MCF 10A (cell line): ENCODE data around the gene PLA2G4B. TPM values are rescaled to one million over a fixed set of nuclear protein-coding genes. Genes with fewer than 3 reads are reported as not detected.

ENCODE experiments used
- BruUV-seq: library from RNA; stranded (reverse); fragments of 400-500 nt; replicated peaks from 2 replicates; lab custom pipeline; 2021; lab: Mats Ljungman, UMichigan
- CTCF ChIA-PET: fragments of 300-600 bp; sonication (Branson Sonifier 250); formaldehyde crosslinking; extraction: SDS; loops from one replicate; lab custom pipeline; 2021; ENCODE audit warnings: antibody characterized with exemption, inconsistent platforms; lab: Yijun Ruan, JAX
- POLR2A ChIA-PET: fragments of 300-600, 350-650 bp; sonication (Branson Sonifier 250); formaldehyde crosslinking; extraction: SDS; loops from one replicate; lab custom pipeline; 2020; ENCODE audit warnings: antibody characterized with exemption, inconsistent platforms; lab: Yijun Ruan, JAX
- DNase-seq: peaks from one replicate; pipeline ENCODE4 v3.0.0-alpha.2; 2018; ENCODE audit not compliant: unreplicated experiment
- H3K27ac Mint-ChIP-seq: one replicate; pipeline ENCODE4 v1.8.0; 2022; ENCODE audit warnings: mild to moderate bottlenecking, low read depth, mixed read lengths; ENCODE audit not compliant: unreplicated experiment
- H3K27me3 Mint-ChIP-seq: one replicate; pipeline ENCODE4 v1.8.0; 2022; ENCODE audit warnings: mixed read lengths; ENCODE audit not compliant: insufficient read depth, unreplicated experiment
- H3K36me3 Mint-ChIP-seq: one replicate; pipeline ENCODE4 v1.8.0; 2022; ENCODE audit warnings: mild to moderate bottlenecking, moderate library complexity, mixed read lengths; ENCODE audit not compliant: insufficient read depth, unreplicated experiment
- H3K4me1 Mint-ChIP-seq: one replicate; pipeline ENCODE4 v1.8.0; 2022; ENCODE audit warnings: mixed read lengths; ENCODE audit not compliant: insufficient read depth, unreplicated experiment
- H3K4me3 Mint-ChIP-seq: one replicate; pipeline ENCODE4 v1.8.0; 2022; ENCODE audit warnings: mild to moderate bottlenecking, moderate library complexity, mixed read lengths; ENCODE audit not compliant: unreplicated experiment
- H3K9me3 Mint-ChIP-seq: one replicate; pipeline ENCODE4 v1.8.0; 2022; ENCODE audit warnings: mixed read lengths; ENCODE audit not compliant: unreplicated experiment
- CTCF ChIP-seq: fragments of 200-600 bp; IDR thresholded peaks from one replicate; pipeline ENCODE4 v1.8.0; 2022; ENCODE audit warnings: antibody characterized with exemption, mild to moderate bottlenecking; ENCODE audit not compliant: unreplicated experiment
- intact Hi-C: fragments of 100-400 bp; cut with micrococcal nuclease; formaldehyde crosslinking; loops from 2 replicates; pipeline ENCODE4 v1.14.1; 2022
- total RNA-seq: library from RNA; stranded (reverse); gene quantifications from 2 replicates; pipeline ENCODE4 v1.2.3, GENCODE V29; 2022

PLA2G4B gene
- total RNA-seq, 1 experiment from 2014 or later: 3.8 TPM

GRCh38 chr15:41892621-41893421 is 54.2 kb downstream of the PLA2G4B start:
- intact Hi-C loops: no loop called here
- H3K27me3 Mint-ChIP-seq: no peaks in the 10 kb centered on the region
- H3K9me3 Mint-ChIP-seq: no peaks in the 10 kb centered on the region
- BruUV-seq: no TSS peak
- peaks cover 6% of the 10 kb centered on the region for H3K36me3 Mint-ChIP-seq
- H3K27ac Mint-ChIP-seq: no peak overlapping the region
- H3K4me1 Mint-ChIP-seq: peaks cover 6% of the 10 kb centered on the region
- no peak overlapping the region for H3K4me3 Mint-ChIP-seq
- no peak for TF ChIP-seq CTCF
- POLR2A ChIA-PET: no interaction called here
- CTCF ChIA-PET: interaction anchor here (0.9 to 1.2 kb wide), 2 partner anchors 10 to 1131 kb away, joined by 4 read pairs; no protein-coding TSS in a partner anchor
- no peak for DNase-seq

GRCh38 chr15:41893422-41894250 is 55.0 kb downstream of the PLA2G4B start, which contains the start of gene SPTBN5:
Gene SPTBN5, minus strand, starts transcription at chr15:41894053. Its CDS starts 556 bp downstream, at chr15:41893497.
- no peaks in the 10 kb centered on the region for H3K27me3 Mint-ChIP-seq
- peaks cover 7% of the 10 kb centered on the region for H3K36me3 Mint-ChIP-seq
- intact Hi-C loops: no loop called here
- peak within 1 kb of the TSS; percentile 75 for H3K27ac Mint-ChIP-seq
- H3K9me3 Mint-ChIP-seq: no peaks in the 10 kb centered on the region
- BruUV-seq: no TSS peak
- H3K4me3 Mint-ChIP-seq: peak within 1 kb of the TSS; percentile 33
- DNase-seq: no peak
- TF ChIP-seq CTCF: no peak
- POLR2A ChIA-PET: interaction anchor here (1.9 kb wide), 1 partner anchor 79 kb away, joined by 6 read pairs; the partner anchor contains the start of gene EHD4
- CTCF ChIA-PET: interaction anchor here (1.1 to 1.2 kb wide), 2 partner anchors 10 to 18 kb away, joined by 4 read pairs; no protein-coding TSS in a partner anchor
- H3K4me1 Mint-ChIP-seq: peaks cover 6% of the 10 kb centered on the region

GRCh38 chr15:41894251-41894790 is 55.7 kb downstream of the PLA2G4B start:
- intact Hi-C loops: no loop called here
- POLR2A ChIA-PET: interaction anchor here (0.9 to 1.9 kb wide), 3 partner anchors 10 to 79 kb away, joined by 3 to 6 read pairs (median 4); partner anchors contain the start of gene EHD4
- BruUV-seq: no TSS peak
- CTCF ChIA-PET: interaction anchor here (1.1 to 1.5 kb wide), 2 partner anchors 19 to 122 kb away, joined by 4 read pairs; no protein-coding TSS in a partner anchor
- Mint-ChIP-seq H3K27ac (no peak overlapping the region), H3K4me1 (peaks cover 6% of the 10 kb centered on the region), H3K36me3 (peaks cover 13% of the 10 kb centered on the region), H3K4me3 (peak overlapping the region; percentile 33), H3K9me3 (no peaks in the 10 kb centered on the region), H3K27me3 (no peaks in the 10 kb centered on the region)
- TF ChIP-seq CTCF: no peak
- no peak for DNase-seq
